UCSD-AML1 (cell line): Measurements from ENCODE around the gene LRRC51.
A peak's percentile ranks its signal among the peaks of the same experiment; 100 is the strongest.
"Not testable (repeated sequence)": the region's sequence is repeated elsewhere in the genome, so short reads cannot be mapped to it uniquely, and the experiment has no call there.

Experiments
- DNase-seq: peaks from one replicate; lab custom pipeline; 2025; ENCODE audit not compliant: unreplicated experiment; lab: John Stamatoyannopoulos, UW

LRRC51 gene

DNA sequence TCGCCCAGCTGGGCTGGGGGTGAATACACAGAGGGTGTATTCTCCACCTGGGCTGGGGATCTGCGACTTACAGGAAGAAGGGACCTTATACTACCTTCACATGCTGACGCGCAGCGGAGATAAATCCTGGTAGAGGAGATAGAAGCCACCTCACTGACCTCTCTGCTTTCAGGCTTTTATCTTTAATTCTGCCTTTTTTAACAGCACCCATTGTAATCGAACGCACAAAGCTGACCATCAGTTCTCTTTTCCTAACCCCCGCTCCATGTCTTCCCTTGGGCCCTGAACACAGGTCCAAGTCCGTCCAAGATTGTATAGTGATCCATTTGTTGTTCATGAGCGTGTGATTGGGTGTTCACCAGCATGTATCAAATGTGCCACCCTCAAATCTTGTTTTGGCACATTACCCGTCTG lies 23.1 kb downstream of the LRRC51 start:
- no peak for DNase-seq

DNA sequence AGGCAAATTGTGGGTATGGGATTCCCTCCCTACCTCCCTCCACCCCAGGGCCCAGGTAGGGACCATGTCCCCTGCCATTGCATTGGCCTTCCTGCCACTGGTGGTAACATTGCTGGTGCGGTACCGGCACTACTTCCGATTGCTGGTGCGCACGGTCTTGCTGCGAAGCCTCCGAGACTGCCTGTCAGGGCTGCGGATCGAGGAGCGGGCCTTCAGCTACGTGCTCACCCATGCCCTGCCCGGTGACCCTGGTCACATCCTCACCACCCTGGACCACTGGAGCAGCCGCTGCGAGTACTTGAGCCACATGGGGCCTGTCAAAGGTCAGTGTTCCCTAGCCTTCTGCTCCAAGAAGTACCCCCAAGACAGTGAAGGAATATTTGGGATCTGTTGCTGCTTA lies 25.2 kb downstream of the LRRC51 start, which contains the start of gene TOMT:
TSS of gene TOMT (plus strand) at position 37 of the 400 bp plus-strand sequence. CDS start at position 65, 28 bp downstream.
- no peak for DNase-seq

DNA sequence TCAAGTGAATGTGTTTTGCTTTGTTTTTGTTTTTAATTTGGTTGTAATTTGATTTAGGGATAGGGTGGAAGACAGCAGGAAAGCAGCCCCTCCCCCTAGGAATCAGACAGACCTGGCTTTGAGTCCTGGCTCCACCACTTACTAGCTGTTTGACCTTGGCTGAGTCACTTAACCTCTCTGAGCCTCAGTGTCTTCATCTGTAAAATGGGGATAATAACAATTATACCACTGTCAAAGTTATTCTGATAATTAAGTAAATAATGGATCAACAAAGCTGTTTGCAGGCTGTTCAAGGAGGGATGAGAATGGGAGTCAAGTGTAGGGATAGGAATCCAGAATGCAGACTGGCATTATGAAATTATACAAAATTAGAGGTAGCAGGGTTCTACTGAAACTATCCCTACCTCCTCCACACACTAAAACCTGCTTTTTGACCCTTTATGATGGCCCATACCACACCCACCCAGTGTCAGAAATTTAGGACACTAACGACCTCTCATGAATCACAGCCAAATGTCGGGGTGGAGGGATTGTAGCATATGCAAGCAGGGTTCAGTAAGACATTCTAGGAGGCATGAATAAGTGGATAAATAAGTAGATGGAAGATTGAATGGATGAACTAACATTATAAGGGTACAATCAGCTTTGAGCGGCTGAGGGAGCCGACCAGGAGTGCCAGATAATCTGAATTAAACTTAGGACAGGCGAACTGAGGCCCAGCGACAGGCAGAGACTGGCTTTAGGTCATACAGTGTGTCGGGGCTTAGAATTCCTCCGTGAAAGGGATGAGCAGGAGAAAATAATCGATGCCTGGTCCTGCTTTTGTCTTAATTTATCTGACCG lies 30.9 kb downstream of the LRRC51 start:
- no peak for DNase-seq

DNA sequence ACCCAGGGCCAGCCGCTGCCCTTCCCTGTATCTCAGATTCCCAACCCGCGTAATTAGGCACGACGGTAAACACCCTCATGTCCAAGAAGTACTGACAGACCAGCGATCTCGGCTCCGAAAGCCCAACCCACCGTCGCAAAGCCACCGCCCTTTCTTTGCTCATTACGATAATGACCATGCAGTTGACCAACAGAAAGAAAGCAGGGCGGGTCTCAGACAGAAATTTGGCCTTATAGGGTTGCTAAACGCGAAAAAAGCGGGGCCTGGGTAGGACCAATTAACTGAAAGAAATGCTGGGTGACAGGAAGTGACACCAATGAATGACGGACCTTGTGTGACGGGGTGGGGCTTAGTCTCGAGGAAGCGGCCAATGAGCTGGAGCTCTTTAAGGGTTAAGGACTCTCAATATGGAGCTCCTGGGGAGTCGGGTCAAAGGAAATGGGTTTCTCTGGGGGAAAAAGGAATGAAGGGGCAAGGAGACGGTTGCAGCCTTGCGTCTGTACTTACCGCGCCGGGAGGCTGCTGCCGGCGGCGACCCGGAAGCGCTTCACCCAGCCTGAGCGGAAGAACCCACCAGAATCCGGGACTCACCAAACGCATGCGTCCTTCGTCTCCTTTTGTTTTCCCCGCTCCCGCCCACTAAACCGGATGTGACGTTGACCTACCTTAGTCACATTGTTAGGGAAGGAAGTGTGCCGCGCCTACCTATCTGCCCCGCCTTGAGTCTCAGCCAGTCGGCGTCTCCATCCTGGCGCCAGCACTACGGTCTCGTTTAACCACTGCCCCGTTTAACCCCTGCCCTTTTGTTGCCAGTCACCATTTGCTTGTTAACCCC lies 31.7 kb downstream of the LRRC51 start, which contains the start of gene ANAPC15:
TSS of gene ANAPC15 (minus strand) at position 553 of the 835 bp plus-strand sequence. CDS start 1,419 bp downstream, outside the sequence.
- peak; percentile 97 for DNase-seq

DNA sequence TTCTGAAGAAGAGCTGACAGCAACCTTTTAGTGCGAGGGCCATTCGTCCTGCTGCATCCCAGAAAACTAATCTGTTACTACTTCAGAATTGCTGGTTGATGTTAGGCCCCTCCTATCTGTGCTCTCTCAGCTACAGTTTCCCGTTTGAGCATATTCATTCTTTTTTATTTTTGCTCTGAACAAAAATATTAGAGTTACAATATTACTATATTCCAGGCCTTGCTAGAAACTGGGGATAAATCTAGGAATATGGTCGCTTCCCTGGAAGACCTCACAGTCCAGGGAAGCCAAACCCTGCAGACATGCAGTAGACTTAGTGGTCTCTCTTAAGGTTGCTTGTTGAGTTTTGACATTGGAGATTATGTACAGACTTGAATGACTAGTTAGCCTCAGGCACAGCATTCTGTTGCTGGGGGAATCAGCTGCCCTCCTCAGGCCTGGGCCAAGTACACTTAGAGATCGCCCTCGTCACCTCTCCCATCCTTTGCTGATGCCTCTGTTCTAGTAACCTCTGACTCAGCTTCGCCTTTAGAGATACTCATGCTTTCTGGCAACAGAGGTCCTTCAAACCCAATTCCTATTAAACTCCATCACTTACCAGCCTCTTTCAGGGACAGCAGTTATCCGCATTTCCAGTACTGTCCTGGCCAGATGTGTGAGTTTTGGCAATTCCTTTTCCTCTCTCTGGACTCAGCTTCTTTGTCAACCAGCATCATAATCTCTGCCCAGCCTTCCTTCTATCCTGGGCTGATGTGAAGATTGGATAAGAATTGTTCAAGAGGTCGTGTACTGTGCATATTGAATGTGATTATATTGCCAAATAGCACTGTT lies 32.5 kb downstream of the LRRC51 start:
- DNase-seq, result no peak

DNA sequence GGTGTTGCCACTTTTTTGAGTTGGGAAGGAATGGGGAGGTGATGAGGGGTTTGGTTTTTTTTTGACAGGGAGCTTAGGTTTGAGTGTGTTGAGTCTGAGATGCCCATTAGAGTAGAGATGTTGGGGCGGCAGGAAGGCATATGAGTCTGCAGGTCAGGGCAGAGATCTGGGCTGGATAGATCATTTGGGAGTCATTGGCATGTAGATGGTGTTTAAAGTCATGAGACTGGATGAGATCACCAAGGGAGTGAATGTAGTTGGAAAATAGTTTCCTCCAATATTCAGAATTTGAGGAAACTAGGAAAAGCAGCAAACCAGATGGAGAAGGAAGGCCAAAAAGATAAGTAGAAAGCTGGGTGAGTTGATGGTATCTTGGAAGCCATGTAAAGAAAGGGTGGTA lies 33.9 kb downstream of the LRRC51 start:
- DNase-seq, result no peak

DNA sequence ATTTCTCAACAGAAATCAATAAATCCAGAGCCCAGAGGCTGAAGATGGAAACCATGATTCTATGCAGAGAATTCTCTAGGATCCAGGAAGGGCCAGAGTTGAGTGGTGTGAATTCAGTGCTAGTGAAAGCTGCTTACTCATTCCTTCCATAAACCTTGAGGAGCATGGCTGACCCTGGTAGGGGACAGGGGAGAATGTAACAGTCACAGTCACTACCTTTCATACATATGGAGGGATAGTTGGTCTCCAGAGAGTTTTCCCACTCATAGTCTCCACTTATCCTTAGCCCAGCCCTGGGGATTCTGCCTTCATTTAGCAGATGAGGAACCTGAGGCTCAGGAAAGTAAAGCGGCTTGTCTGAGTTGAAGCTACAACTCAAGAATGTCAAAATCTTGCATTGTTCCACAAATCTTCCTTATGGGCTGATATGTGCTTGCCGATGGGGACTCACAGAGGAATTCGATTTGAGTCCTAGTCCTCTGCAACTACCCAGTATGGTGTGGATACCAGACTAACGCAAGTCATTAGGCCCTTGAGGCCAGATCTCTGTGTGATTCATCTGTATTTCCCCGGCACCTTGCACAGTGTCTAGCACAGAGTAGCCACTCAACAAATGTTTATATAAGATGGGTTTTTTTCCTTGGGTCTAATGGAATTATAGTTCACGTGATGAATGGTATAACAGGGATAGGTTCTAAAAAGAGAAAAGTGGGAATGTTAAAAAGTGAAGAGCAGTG lies 35.5 kb downstream of the LRRC51 start:
- no peak for DNase-seq

DNA sequence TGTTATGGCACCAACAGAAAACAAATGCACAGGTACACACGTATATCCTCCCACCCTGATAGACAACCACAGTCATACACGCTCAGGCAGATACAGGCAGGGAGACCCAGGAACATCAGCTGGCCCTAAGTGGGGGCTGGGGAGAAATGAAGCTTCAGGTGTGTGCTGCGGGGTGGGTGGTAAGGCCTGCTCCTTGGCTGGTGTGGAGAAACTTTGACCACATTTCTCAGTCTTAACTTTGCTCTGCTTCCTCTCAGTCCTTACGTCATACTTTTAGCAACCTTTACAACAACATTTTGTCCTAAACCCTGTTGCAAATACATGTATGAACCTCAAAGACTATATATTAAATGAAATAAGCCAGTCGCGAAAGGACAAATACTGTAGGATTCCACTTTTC lies 38.5 kb downstream of the LRRC51 start:
- no peak for DNase-seq

DNA sequence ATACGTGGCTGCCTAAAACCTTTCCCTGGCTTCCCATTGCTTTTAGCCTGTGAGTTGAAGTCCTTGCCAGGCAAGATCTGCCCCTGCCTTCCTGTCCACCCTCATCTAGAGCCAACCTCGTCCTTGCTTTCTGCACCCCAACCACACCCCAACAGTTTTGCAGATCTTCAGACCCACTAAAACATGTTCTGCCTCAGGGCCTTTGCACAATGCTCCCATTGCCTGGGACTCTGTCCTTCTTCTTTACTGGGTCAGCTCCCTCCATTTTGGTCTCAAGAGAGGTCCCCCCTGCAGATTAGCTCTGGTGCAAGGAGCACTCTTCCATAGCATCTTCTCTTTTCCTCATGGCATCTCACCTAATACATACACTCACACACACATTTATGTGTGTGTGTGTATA lies 40.3 kb downstream of the LRRC51 start:
- no peak for DNase-seq

DNA sequence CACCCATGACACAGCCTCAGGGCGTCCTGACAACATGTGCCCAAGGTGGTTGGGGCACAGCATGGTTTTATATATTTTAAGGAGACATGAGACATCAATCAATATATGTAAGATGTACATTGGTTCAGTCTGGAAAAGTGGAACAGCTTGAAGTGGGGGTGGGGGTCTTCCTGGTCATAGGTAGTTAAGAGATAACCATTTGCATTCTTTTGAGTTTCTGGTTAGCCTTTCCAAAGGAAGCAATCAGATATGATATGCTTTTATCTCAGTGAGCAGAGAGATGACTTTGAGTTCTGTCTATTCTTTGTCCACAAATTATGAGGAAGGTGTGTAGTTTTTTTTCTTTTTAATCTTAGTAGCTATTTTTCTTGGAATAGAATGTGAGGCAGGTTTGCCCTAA lies 42.0 kb downstream of the LRRC51 start:
- DNase-seq, result no peak

DNA sequence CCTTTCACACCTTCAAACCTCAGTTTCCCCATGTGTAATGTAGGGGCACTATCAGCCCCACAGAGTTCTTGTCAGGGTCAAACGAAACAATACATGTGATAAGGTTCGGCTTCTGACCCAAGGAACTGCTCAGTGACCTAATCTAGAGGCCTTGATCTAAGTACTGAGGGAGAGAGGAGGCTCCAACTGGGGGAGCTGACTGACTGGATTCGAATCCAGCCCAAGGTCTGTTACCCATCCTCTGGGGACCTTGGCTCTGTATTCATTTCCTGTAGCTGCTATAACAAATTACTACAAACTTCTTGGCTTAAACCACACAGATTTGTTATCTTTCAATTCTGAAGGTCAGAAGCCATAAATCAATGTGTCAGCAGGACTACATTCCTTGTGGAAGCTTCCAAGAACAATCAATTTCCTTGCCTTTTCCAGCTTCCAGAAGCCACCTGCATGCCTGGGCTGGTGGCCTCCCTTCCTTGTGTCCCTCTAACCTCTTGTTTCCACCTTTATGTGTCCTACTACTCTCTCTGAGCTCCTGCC lies 42.5 kb downstream of the LRRC51 start:
- DNase-seq, result no peak

DNA sequence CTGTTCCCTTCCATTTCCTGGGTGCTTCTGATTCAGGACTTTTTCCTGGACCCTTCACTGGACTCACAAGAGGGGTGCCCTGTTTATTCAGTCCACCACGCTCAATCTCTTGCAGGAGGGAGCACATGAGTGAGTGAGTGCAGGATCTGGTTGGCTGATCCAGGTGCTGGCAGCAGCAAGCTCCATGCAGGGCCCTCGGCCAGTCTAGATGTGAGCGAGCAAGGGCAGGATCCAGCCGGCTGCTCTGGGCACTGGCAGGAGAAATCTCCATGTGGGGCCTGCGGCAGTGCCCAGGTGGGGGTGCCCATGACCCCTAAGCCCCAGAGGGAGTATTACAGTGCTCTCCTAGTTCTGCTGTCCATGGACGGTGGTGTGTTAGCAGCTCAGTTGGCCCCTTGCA lies 43.4 kb downstream of the LRRC51 start:
- no peak for DNase-seq

DNA sequence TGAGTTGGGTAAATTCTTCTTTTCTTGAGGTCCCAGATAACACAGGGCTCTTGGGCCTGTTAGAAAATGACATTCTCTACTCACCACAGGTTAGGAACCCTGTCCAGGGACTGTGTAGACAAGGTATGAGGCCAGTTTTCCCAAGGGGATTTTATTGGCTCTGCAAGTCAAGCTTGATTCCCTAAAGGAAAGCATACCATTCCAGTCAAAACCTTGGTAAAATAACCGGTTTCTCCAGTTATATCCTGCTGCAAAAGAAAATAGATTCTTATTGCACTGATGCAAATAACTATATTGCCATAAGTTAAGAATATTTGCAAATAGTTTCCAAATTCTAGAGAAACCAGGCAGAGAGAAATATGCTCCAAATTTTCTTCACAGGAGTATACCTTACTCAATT lies 45.3 kb downstream of the LRRC51 start:
- DNase-seq, result no peak

DNA sequence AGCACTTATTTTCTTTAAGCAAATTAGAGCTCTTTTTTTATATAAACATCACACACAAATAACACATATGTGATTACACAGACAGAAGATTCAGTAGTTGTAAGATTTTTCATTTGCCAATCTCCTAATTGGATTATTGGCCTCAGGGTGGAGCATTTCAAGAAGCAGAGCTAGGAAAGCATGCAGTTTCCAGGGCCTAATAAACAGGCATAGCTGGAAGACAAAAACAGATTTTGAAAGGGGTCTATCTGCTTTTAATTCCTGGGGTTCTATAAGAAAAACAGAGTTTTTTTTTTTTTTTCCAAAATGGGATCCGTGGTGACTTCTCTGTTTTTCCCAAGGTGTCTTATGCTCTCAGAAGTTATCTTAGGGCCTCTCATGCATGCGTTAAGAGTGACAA lies 47.3 kb downstream of the LRRC51 start:
- no peak for DNase-seq

DNA sequence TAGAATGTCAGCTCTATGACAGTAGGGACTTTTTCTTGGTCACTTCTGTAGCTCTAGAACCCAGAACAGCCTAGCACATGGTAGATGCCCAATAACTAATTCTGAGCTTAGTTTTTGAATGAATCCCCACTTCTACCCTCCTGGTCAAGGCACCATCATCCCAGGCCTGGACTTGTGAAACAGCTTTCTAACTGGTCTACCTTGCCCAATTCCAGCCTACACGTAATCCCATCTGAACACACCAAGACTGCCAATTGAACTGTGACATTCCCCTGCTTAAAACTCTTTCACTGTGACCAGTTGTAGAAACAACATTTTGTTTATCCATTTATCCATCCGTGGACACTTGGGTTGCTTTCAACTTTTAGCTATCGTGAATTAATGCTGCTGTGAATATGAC lies 48.7 kb downstream of the LRRC51 start:
- no peak for DNase-seq

DNA sequence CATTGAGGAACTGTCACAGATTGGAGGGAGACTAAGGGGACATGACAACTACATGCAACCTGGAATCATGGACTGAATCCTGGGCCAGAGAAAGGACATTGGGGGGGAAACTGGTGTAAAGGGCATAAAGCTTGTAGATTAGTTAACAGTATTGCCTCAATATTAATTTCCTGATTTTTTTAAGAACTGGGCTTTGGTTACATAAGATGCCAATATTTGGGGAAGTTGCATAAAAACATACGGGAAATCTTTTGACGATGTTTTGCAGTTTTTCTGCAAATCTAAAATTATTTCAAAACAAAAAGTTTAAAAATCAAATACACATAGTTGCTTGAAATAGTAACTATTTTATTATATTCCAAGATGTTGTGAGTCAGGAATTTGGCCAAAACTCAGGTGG lies 52.0 kb downstream of the LRRC51 start:
- no peak for DNase-seq

DNA sequence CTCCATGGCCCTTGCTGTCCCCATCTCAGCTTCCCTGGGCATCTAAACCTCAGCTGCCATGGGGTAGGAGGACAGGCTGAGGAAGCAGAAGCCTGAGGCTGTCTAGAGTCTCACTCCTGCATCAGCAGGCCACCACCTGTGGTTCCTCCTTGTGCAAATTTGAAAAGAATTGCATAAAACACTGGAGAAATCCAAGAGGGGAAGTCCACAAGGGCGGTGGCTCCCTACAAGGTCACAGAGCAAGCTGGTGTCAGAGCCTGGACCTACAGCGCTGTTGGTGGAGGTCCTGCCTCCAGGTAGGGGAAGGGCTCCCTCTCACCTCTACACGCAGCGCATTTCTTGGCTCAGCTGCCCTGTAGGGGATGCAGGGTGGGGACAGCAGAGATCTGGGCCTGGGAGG lies 54.8 kb downstream of the LRRC51 start, which contains the start of gene FOLR3:
TSS of gene FOLR3 (plus strand) at position 253 of the 400 bp plus-strand sequence. CDS start 228 bp downstream, outside the sequence.
- DNase-seq, result not testable (repeated sequence)

DNA sequence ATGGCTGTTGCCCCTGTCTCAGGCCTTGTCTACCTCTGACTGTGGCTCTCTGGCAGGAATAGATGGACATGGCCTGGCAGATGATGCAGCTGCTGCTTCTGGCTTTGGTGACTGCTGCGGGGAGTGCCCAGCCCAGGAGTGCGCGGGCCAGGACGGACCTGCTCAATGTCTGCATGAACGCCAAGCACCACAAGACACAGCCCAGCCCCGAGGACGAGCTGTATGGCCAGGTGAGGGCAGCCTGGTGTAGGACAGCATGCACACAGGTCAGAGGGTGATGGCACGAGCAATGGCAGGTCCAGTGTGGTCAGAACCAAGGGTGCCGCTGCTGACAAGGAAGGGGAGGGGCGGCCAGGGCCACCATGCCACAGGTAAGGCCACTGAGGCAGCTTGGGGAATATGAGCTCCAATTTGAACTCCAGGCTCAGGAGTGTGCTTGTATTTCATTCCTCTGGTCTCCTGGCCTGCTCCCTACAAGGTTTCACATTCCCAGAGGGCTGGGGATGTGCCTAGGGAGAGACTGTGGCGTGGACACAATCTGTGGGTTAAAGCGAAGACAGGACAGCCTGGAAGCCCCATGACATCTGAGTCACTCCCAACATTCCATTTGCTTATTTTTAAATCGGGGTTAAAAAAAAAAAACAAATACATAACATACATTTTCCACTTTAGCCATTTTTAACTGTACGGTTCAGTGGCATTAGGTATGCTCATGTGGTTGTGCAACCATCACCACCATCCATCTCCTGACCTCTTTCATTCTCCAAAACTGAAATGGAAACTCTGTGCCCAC lies 55.4 kb downstream of the LRRC51 start:
- DNase-seq, result no peak

DNA sequence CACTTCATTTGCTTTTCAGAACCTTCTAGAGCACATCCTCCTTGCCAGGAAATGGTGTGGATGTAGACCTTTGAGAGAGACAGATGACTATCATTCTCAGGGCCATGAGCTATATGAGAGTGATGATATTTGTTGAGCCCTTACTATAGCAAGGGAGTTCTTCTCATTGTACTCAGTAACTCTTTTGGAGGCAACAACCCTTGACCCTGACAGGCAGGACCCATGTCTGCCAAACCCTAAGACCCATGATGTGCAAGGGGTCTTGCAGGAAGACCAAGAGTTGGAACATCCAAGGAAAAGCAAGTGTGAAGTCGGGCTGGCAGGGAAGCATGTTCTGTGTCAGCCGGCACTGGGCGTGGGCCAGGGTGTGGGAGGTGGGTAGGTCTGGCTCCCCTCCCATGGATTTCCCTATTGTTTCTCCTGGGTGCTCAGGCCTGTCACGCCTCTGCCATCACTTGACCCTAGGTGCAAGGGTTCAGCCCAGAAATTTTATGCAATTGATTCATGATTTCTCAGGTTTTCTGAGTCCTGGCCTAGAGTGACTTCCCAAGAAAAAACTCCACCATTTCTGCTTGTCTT lies 56.1 kb downstream of the LRRC51 start:
- no peak for DNase-seq
